GM12878 (cell line): ENCODE measurements around the gene ABHD17A.

Source experiments
- CTCF ChIP-seq, 3 experiments: IDR thresholded peaks in 2 of 3; conservative IDR thresholded peaks in 1 of 3; 2 replicates each; pipeline ENCODE4 v1.5.1; 2011; ENCODE audit warnings: low read depth in 3 of 3, low read length in 3 of 3, mild to moderate bottlenecking in 3 of 3, control low read depth in 2 of 3, moderate library complexity in 2 of 3, inconsistent platforms in 1 of 3, mixed read lengths in 1 of 3; ENCODE audit not compliant: control insufficient read depth in 2 of 3, insufficient read depth in 1 of 3; ENCODE audit errors: extremely low read depth in 1 of 3
- EP300 ChIP-seq, 2 experiments: fragments of 150-350 bp in 1 of 2; IDR thresholded peaks; 2 replicates each; pipeline ENCODE4 v1.6.1; 2011 to 2012; ENCODE audit warnings: low read depth in 2 of 2, low read length in 2 of 2, borderline replicate concordance in 1 of 2, improper control_type of control experiment in 1 of 2, inconsistent platforms in 1 of 2; ENCODE audit not compliant: control insufficient read depth in 1 of 2
- EZH2 ChIP-seq: IDR thresholded peaks from 2 replicates; pipeline ENCODE4 v1.6.1; 2012; ENCODE audit warnings: low read depth, mild to moderate bottlenecking, control low read depth, inconsistent platforms, low read length, borderline replicate concordance; ENCODE audit not compliant: control insufficient read depth
- HCFC1 ChIP-seq: fragments of 150-350 bp; IDR thresholded peaks from 2 replicates; pipeline ENCODE4 v1.6.1; 2014; ENCODE audit warnings: low read length
- POLR2A ChIP-seq: IDR thresholded peaks from 2 replicates; pipeline ENCODE4 v1.6.1; 2011; ENCODE audit warnings: low read depth, mild to moderate bottlenecking, low read length
- USF2 ChIP-seq: IDR thresholded peaks from 2 replicates; pipeline ENCODE4 v1.6.1; 2011; ENCODE audit warnings: low read depth, low read length, improper control_type of control experiment, borderline replicate concordance

GRCh38 chr19:1844513-1845124 is 40.7 kb downstream of the ABHD17A start:
- TF ChIP-seq EP300 (IDR thresholded peaks at IDR 0.05; ENCODE audit: borderline replicate concordance in 1 of 2, control insufficient read depth in 1 of 2, low read depth in 2 of 2, low read length in 2 of 2) (no peak), EZH2 (no peak), USF2 (no peak), POLR2A (no peak), CTCF (IDR thresholded peaks at IDR 0.05 in 2 of 3, conservative IDR thresholded peaks at IDR 0.05 in 1 of 3; ENCODE audit: control insufficient read depth in 2 of 3, extremely low read depth in 1 of 3, insufficient read depth in 1 of 3, low read depth in 3 of 3, low read length in 3 of 3) (no peak), HCFC1 (no peak)
